ENCODE data around the gene CSPG5.

CSPG5 gene

GRCh38 chr3:47586746-47587145, 8.1 kb upstream of the CSPG5 start:
- no peak for DNase-seq

GRCh38 chr3:47583320-47584075, 4.8 kb upstream of the CSPG5 start:
- no peak for DNase-seq

- no peak for DNase-seq
These were observed 3.2 kb upstream of the CSPG5 start for GRCh38 chr3:47581835-47582234.

GRCh38 chr3:47581422-47581821, 2.8 kb upstream of the CSPG5 start:
- DNase-seq = no peak

- no peak for DNase-seq
These were observed 1.8 kb upstream of the CSPG5 start for GRCh38 chr3:47580481-47580880.

GRCh38 chr3:47579875-47580274, 1.2 kb upstream of the CSPG5 start:
- no peak for DNase-seq

- peak; percentile 16 to 37 (median 22) for DNase-seq
These were observed 489 bp downstream of the CSPG5 start for GRCh38 chr3:47578119-47578632.

- no peak for DNase-seq
These were observed 1.0 kb downstream of the CSPG5 start for GRCh38 chr3:47577583-47578118.

GRCh38 chr3:47573190-47574172, 5.2 kb downstream of the CSPG5 start:
- no peak for DNase-seq

- DNase-seq = no peak
These were observed 7.1 kb downstream of the CSPG5 start for GRCh38 chr3:47571391-47572175.

GRCh38 chr3:47568901-47569300, 9.8 kb downstream of the CSPG5 start:
- no peak for DNase-seq

- DNase-seq = no peak
These were observed 11.5 kb downstream of the CSPG5 start for GRCh38 chr3:47567149-47567548.

- no peak for DNase-seq
These were observed 12.0 kb downstream of the CSPG5 start for GRCh38 chr3:47566667-47567066.

GRCh38 chr3:47565734-47566550, 12.7 kb downstream of the CSPG5 start:
- DNase-seq = no peak

- DNase-seq = no peak
These were observed 22.3 kb downstream of the CSPG5 start for GRCh38 chr3:47556351-47556750.

GRCh38 chr3:47554335-47554734, 24.3 kb downstream of the CSPG5 start:
- DNase-seq = no peak

- DNase-seq = no peak
These were observed 25.3 kb downstream of the CSPG5 start for GRCh38 chr3:47553407-47553806.

- DNase-seq = no peak
These were observed 36.0 kb downstream of the CSPG5 start for GRCh38 chr3:47542471-47543173.

- no peak for DNase-seq
These were observed 37.0 kb downstream of the CSPG5 start for GRCh38 chr3:47541583-47542108.

- DNase-seq = no peak
These were observed 38.4 kb downstream of the CSPG5 start for GRCh38 chr3:47540281-47540680.

GRCh38 chr3:47536967-47537366, 41.7 kb downstream of the CSPG5 start:
- no peak for DNase-seq

Measured in T-helper 2 cell (primary cell).